Measurements from ENCODE around the gene GPC4. TPM values are rescaled to one million over a fixed set of nuclear protein-coding genes. Genes with fewer than 3 reads are reported as not detected.

GPC4 gene
- total and polyA plus RNA-seq, 12 donors: 1.7 to 10.0 (median 6.4) TPM

DNA sequence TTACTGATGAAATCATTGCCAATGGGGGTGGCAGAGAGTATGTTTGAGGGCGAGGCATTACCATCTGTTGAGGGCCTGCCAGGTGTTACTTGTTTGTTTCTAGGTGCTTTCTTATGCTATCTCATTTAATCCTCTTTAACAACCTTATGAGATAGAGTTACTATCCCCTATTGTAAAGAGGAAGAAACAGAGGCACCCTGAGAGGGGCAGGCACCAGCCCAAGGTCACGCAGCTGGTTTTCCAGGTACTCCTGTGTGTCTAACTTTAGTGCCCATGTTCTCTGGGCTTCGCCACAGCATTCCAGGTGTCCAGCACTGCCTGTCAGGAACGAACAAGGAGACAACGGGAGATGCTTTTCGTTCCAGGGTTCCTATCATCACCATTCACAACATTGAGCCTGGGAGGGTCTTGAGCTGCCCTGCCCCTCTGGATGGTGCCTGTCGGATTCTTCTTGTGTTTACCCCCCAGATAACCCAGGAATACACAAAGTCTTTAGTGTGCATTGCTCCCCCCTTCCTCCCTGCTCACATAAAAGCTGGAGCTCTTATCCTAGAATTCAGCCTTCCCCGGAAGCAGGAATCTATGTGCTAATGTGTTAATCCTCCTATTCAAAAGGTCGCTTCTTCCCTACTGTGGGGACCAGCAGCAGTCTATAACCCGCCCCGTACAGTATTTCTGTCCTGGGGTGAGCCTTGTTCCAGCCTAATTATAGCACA, 24.9 kb upstream of the GPC4 start:
- no peaks in the 10 kb centered on the region for H3K9me3 ChIP-seq
- no peak overlapping the region for H3K4me3 ChIP-seq
- no peaks in the 10 kb centered on the region for H3K4me1 ChIP-seq
- intact Hi-C loops (cut with DNase I): no loop called here
- no peak overlapping the region for H3K27ac ChIP-seq
- TF ChIP-seq, protein P1, sequence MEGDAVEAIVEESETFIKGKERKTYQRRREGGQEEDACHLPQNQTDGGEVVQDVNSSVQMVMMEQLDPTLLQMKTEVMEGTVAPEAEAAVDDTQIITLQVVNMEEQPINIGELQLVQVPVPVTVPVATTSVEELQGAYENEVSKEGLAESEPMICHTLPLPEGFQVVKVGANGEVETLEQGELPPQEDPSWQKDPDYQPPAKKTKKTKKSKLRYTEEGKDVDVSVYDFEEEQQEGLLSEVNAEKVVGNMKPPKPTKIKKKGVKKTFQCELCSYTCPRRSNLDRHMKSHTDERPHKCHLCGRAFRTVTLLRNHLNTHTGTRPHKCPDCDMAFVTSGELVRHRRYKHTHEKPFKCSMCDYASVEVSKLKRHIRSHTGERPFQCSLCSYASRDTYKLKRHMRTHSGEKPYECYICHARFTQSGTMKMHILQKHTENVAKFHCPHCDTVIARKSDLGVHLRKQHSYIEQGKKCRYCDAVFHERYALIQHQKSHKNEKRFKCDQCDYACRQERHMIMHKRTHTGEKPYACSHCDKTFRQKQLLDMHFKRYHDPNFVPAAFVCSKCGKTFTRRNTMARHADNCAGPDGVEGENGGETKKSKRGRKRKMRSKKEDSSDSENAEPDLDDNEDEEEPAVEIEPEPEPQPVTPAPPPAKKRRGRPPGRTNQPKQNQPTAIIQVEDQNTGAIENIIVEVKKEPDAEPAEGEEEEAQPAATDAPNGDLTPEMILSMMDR (IDR thresholded peaks at IDR 0.05): no peak
- 45 to 61% methylated on average over 11 of the region's 11 CpGs for WGBS, 2 donors
- no peaks in the 10 kb centered on the region for H3K36me3 ChIP-seq
- no peak for DNase-seq
- peaks cover 0 to 55% (median 0%) of the 10 kb centered on the region in 7 donors for H3K27me3 ChIP-seq
- no peak for ATAC-seq

DNA sequence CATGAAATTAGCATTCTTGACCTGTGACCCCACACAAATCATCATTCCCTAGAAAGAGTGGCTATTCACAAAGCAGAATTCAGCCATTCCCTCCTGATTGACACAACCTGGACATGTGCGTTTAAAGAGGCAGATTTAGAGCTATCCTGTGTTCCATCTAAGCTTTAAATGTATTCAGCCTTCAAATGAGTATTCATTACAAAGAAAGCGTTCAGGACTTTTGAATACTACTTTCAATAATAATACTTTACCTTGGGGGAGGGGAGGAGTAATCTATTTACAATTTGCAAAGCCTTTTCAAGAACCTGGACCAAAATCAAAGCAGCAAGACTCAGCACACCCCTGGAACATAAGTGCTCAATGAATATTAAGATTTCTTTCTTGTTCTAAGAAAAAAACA, 22.5 kb upstream of the GPC4 start:
- no peak overlapping the region for H3K4me3 ChIP-seq

DNA sequence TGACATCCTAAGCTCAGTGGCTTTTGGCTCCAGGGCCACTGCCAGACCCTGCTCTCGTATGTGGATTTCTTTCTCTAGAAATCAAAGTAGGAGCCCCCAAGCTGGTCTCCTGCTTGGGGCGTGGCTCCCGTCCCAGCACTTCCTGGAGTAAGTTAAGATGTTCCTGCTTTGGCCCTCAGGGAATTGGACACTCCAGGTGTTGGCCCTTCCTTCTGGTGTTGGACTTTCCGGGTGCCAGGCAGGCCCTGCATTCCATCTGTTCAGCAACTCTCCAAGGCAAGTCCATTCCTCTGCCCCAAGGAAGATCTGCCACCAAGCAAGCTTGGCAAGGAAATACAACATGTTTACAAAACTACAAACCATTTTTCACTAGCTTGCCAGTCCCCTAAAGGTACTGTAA, 22.1 kb upstream of the GPC4 start:
- Histone ChIP-seq H3K27me3 (peaks cover 0 to 45% (median 0%) of the 10 kb centered on the region in 7 donors), H3K9me3 (no peaks in the 10 kb centered on the region), H3K4me1 (no peaks in the 10 kb centered on the region), H3K4me3 (no peak overlapping the region), H3K27ac (no peak overlapping the region), H3K36me3 (no peaks in the 10 kb centered on the region)
- ATAC-seq (no peak), DNase-seq (no peak)
- WGBS, 2 donors: 60 to 69% methylated on average over 4 of the region's 4 CpGs
- intact Hi-C loops (cut with DNase I): no loop called here
- TF ChIP-seq, protein P1 (IDR thresholded peaks at IDR 0.05): no peak

More for the DNA sequence above, 22.5 kb upstream of the GPC4 start:
- intact Hi-C loops (cut with DNase I): no loop called here
- TF ChIP-seq, protein P1 (IDR thresholded peaks at IDR 0.05): no peak
- Histone ChIP-seq H3K27ac (no peak overlapping the region), H3K36me3 (no peaks in the 10 kb centered on the region), H3K4me1 (no peaks in the 10 kb centered on the region), H3K27me3 (peaks cover 0 to 49% (median 0%) of the 10 kb centered on the region in 7 donors), H3K9me3 (no peaks in the 10 kb centered on the region)
- ATAC-seq: no peak
- DNase-seq: no peak
- WGBS, 2 donors: 84 to 90% methylated on average over 2 of the region's 2 CpGs

DNA sequence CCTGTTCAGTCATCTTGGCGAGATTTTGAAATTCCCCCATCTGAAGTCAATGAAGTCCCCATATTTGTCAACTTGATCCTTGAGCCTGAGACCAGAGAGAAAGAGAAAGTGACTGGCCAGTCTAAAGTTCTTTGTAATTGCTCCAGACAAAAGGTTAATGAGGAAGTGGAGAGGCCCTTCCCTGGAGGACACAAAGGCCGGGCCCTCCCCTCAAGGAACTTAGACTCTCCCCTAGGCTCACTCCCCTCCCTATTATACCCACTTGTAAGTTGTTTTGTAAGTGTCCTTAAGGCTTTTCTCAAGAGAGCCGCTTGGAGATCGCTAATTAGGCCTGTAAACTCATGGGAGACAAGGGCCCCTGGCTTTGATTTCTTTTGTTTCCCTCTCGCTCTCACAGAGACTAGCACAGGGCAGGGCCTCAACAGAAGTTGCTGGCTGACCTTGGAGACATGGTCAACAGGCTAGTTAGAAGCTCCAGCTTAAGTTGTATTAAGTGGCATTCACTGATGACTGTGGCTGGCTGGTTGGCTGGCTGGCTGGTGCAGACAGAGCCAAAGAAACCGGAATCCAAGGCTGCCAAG, 20.3 kb upstream of the GPC4 start:
- H3K4me3 ChIP-seq: no peak overlapping the region
- 84 to 87% methylated on average over 6 of the region's 6 CpGs for WGBS, 2 donors
- intact Hi-C loops (cut with DNase I): no loop called here
- DNase-seq: no peak
- H3K27me3 ChIP-seq: peaks cover 0 to 34% (median 0%) of the 10 kb centered on the region in 7 donors
- no peak overlapping the region for H3K27ac ChIP-seq
- TF ChIP-seq, protein P1 (IDR thresholded peaks at IDR 0.05): no peak
- no peaks in the 10 kb centered on the region for H3K36me3 ChIP-seq
- no peak for ATAC-seq
- no peaks in the 10 kb centered on the region for H3K9me3 ChIP-seq
- H3K4me1 ChIP-seq: no peaks in the 10 kb centered on the region
